Central memory CD4-positive, alpha-beta T cell (primary cell): ENCODE data around the gene SUOX.
"Not testable (repeated sequence)": the region's sequence is repeated elsewhere in the genome, so short reads cannot be mapped to it uniquely, and the experiment has no call there.

Source experiments
- DNase-seq: peaks from one replicate; pipeline ENCODE4 v3.0.0; 2022

Gene SUOX

DNA sequence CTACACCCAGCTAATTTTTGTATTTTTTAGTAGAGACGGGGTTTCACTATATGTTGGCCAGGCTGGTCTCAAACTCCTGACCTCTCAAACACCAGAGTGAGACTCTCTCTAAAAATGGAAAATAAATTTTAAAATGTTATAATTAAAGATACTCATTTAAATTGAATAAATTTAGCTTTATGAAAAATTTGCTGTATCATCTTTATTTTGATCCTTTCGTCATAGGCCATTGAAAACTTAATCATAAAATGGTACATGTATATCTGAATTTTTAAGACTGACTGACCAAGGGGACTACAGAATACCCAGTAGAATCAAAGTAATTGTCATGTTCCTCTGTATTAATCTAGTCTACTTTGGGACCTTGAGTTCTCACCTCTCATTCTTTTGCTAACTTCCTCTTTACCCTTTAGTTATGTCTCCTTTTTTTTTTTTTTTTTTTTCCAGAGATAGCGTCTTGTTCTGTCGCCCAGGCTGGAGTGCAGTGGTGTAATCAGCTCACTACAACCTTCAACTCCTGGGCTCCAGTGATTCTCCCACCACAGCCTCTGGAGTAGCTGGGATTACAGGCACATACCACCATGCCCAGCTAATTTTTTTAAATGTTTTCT lies 13.7 kb upstream of the SUOX start:
- no peak for DNase-seq

DNA sequence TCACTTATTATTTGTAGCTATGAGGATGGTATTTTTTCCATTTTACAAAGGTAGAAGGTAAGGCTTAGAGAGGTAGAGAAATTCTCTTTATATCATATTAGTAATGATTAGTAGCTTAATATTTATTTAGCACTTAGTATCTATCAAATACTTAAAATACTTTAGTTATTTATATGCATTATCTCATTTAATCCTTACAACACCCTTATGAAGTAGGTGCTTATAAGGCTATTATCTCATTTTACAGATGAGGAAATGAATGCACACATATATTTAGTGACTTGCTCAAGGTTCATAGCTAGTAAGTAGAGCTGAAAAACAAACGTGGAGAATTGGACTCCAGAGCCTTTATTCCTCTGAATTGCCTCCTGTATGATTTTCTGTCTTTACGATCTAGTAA lies 12.2 kb upstream of the SUOX start:
- DNase-seq: no peak

DNA sequence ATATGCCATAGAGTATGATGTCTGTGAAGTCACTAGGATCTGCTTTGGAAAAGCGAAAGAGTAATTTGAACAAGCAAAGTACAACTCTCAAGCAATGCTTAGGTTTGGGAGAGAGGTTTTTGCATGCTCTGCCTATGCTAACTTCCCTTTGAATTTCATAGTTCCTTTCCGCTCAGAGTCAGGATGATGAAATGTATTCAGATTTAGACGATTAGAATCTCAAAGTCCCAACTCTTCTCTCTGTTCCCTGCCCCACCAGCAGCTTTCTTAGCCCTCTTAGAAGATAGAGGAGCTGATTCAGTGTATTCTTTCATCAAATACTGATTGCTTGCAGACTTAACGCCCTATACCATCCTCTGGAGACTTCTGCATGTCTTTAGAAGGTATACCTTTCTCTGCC lies 11.7 kb upstream of the SUOX start:
- DNase-seq: no peak

DNA sequence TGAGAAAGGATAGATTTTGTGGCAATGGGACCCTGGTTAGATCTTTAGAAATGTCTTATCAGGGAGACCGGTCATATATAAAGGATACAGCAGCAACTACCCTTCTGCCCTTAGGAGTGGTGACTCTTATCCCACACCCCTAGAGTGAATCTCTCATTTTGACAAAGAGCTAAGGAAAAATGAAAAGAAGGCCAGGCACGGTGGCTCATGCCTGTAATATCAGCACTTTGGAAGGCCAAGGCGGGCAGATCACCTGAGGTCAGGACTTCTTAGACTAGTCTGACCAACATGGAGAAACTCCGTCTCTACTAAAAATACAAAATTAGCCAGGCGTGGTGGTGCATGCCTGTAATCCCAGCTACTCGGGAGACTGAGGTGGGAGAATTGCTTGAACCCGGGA lies 11.1 kb upstream of the SUOX start:
- not testable (repeated sequence) for DNase-seq

DNA sequence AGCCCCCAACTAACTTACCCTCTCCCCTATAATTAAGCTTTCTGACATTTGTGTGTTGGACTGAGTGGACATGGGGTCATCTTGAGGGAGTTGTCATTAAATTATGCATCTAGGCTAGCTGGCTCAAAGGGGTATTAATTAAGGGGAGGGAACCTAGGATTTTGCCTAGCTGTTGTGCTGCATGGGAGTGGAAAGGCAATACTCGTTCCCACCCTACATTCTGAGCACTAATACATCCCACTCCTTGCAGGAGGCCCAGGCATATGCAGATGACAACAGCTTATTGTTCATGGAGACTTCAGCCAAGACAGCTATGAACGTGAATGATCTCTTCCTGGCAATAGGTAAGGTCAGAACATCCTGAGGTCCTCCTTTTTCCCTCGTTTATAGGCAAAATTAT lies 6.0 kb upstream of the SUOX start:
- no peak for DNase-seq

DNA sequence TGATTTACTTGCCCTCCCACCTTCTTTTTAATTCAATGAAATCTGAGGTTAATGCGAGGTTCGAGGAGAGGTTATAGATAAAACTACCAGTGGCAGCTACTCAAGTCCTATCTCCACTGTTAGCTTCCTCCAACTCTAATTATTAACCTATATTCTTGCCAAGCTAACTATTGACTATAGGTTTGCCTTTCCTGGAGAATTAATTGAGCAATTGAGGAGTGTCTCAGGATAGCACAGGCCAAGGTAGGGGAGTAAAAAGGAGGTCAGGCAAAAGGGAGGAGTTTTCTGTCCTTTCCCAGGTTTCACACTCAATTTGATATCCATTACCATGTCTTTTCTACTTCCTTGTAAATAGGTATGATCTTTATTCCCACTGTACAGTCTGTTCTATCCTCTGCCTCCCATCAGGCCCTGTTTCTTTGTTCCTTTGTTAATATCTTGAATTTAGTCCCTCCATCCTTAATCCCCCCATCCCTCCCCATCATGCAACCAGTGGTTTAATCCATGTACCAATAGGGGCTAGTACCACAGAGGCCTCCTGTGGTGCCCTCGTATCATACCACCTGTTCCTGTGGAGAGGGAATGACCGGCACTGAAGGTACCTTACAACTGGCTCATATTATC lies 3.7 kb upstream of the SUOX start:
- DNase-seq: no peak

DNA sequence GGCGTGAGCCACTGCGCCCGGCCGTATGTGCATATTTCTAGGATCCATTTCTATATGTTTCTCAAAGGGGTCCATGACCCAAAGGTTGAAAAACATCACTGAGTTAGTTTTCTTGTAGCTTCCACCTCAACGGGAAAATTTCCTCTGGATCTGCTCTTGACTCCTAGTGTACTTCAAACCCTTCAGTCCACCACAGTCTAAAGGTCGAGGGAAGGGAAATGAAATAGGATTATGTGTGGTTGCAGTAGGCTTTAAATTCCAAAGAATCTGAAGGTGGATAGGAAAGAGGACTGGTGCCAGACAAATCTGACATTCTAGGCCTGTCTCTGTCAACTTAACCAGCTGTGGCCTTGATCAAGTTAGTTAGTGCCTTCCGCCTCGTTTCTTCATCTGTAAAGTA lies 1.7 kb upstream of the SUOX start:
- no peak for DNase-seq

DNA sequence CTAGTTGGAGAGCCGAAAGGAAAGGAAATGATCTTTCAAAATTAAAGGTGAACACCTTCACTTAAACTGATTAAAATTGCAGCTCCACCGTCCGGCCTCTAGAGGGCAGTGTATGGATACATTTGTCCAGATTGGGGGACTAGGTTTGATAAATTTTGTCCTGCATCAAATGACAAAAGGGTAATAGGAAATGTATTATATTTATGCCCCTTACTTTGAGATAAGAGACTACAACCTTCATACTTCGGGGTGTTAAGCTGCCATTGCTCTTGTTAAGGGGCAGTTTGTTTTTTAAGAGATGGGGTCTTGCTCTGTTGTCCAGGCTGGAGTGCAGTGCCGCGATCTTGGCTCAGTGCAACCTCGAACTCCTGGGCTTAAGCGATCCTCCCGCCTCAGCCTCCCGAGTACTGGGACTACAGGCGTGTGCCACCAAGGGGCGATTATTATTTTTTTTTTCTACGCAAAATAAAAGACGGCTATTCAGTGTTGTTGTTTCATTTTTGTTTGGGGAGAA lies 818 bp upstream of the SUOX start:
- peak; percentile 66 for DNase-seq

DNA sequence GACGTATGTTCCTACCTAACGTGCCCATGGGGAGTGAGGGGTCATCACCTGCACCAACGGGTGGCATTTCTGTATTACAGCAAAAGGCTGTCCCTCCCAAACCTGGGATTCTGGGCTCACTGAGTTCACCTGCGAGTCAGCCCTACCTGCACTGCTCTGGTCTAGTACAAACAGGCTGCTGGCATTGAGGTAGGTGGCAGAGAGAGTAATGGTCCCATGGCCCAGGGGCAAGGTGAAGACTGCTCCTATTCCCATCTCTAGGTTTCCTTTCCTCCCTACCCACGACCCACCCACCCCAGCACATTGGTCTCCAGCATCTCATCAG lies 421 bp downstream of the SUOX start:
- DNase-seq: no peak

DNA sequence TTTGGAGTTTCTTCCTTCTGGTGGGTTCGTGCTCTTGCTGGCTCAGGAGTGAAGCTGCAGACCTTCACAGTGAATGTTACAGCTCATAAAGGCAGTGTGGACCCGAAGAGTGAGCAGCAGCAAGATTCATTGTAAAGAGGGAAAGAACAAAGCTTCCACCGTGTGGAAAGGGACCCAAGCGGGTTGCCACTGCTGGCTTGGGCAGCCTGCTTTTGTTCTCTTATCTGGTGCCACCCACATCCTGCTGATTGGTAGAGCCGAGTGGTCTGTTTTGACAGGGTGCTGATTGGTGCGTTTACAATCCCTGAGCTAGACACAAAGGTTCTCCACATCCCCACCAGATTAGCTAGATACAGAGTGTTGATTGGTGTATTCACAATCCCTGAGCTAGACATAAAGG lies 2.4 kb downstream of the SUOX start:
- DNase-seq: not testable (repeated sequence)

DNA sequence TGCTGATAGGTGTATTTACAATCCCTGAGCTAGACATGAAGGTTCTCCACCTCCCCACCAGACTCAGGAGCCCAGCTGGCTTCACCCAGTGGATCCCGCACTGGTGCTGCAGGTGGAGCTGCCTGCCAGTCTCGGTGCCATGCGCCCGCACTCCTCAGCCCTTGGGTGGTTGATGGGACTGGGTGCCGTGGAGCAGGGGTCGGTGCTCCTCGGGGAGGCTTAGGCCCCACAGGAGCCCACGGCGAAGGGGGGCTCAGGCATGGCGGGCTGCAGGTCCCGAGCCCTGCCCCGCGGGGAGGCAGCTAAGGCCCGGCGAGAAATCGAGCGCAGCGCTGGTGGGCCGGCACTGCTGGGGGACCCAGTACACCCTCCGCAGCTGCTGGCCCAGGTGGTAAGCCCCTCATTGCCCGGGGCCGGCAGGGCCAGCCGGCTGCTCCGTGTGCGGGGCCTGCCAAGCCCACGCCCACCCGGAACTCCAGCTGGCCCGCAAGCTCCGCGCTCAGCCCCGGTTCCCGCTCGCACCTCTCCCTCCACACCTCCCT lies 3.0 kb downstream of the SUOX start:
- DNase-seq: not testable (repeated sequence)

DNA sequence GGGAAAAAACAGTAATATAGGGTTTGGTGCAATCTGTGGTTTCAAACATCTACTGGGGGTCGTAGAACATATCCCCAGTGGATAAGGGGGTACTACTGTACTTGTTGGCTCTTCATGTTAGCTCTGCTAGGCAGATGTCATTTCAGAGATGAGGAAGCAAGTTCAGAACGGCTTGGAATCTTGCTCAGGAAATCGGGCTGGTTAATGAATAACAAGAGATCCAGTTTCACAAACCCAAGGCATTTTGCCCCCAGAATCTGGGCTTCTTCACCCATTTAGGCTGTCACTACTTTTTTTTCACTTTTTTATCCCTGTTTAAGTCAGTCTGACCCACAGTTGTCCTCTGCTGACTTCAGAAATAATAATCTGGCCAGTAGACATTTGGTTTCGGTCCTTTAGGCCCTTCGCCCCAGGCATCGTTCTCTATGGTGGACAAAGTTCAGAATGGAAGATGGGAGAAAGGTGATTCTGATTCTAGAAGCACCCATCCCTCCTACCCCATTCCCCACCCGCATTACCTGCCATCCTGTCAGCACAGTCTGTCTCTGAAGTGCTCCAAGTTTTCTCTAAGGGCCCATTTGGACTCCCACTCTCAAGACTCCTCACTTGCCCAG lies 4.5 kb downstream of the SUOX start:
- DNase-seq: no peak

DNA sequence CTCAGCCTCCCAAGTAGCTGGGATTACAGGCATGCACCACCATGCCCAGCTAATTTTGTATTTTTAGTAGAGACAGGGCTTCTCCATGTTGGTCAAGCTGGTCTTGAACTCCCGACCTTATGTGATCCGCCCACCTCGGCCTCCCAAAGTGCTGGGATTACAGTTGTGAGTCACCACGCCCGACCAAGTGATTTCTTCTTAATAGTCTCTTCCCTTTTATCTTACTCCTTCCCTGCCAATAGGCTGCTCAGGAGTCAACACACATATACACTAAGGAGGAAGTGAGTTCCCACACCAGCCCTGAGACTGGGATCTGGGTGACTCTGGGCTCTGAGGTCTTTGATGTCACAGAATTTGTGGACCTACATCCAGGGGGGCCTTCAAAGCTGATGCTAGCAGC lies 6.3 kb downstream of the SUOX start:
- DNase-seq: not testable (repeated sequence)

DNA sequence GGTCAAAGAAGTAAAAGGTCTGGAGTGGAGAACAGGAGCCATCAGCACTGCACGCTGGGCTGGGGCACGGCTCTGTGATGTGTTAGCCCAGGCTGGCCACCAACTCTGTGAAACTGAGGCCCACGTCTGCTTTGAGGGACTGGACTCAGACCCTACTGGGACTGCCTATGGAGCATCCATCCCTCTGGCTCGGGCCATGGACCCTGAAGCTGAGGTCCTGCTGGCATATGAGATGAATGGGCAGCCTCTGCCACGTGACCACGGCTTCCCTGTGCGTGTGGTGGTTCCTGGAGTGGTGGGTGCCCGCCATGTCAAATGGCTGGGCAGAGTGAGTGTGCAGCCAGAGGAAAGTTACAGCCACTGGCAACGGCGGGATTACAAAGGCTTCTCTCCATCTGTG lies 7.1 kb downstream of the SUOX start:
- no peak for DNase-seq

DNA sequence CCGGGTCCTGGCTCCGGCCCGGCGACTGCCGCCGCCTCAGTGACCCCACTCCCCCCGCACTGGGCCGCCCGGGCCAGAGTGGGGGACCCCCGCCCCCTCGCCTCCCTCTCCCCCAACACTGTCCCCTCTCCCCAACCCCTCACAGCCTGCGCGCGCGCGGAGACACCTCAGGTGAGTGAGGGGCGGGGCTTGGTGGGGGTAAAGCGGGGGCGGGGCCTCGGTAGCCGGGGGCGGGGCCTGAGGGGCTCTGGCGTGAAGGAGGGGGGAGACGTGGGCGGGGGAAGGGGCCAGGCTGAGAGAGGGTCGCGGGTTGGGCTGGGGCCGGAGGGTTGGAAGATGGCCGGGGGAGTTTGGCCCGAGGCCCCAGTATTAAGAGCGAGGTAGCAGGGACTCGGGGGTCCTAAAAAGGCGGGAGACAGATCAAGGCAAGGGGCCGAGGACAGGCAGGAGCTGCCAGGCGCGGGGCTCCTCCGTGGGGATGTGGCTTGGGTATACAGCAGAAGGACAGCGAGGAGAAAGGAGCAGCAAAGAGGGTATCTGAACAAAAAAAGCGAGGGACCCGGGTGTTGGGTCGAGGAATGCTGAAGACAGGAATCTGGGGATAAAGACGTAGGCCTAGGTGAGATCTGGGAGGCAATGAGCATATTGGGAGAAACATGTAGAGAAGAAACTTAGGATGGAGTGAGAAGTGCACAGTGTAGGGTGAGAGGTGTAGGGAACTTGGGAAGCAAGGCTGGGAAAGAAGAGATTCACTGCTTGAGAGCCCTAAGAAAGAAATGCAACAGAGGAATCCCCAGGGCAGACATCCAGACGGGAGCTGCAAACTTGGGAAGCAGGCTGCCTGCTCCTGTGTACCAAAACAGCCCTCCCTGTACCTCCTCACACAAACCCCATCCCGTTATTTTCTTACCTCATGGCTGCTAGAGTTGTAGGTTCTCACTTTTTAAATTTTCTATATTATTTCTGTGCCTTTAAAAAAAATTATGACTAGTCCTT lies 10.8 kb downstream of the SUOX start:
- DNase-seq: peak; percentile 56

DNA sequence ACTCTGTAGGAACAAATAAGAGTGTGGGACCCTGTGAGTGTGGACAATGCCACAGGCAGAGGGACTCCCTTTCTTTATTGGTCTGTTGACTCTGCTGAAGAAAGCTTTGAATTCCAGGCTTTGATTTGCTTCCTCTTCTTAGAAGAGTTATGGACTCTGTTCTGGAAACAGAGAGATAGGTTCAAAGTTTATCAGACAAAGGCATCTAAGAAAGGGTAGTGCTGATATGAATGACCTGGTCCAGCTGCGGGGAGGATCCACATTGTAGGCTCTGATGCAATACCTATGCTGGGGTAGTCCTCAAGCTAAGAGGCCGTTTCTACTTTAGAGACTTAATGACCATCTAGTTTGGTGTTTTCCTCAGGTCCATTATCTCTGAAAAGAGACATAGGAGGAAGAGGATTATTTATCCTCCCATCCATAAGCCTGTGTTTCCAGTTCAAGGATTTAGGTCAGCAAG lies 13.1 kb downstream of the SUOX start:
- no peak for DNase-seq

DNA sequence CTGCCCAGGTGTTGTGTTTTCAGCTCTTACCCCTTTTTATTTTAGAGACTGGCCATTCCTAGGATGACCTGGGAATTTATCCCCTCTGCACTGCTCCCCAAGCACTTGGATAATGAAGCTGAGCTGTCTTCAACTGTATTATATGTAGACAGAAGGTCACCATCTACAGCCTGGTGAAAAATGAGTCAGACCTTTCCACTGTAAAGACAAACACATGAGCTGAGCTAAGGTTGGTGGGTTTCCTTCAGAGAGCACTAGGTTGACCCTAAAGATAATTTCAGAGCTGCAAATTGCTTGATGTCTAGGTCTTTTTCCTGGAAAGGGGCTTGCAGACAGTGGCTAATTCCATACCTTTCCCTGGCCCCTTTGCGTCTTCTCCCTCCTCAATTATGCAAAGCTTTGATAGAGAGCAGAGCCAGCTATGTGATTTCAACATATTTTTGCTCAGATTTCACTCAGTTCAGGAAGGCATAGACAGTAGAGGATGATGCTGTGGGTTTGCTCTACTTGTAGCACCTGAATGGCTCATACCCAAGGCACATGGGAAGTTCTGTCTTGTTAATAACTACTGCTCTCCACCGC lies 14.5 kb downstream of the SUOX start:
- DNase-seq: no peak

DNA sequence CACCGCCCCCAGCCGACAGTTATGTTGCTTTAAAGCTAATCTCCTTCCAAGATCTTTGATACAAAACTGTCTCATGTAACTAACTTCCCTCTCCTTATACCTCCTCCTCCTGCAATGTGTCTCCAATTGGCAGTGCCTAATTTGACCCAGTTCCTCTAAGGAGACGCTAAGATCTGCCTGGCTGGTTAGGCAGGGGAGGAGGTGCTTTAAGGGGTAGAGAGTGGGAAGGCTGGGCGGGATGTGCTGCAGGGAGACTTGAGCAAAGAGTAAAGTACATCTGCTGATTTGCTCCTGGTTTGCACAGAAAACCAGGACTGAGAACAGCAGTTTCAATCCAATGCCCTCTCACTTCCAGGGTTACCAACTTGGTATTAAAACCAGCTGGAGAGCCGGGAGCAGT lies 16.4 kb downstream of the SUOX start:
- no peak for DNase-seq

DNA sequence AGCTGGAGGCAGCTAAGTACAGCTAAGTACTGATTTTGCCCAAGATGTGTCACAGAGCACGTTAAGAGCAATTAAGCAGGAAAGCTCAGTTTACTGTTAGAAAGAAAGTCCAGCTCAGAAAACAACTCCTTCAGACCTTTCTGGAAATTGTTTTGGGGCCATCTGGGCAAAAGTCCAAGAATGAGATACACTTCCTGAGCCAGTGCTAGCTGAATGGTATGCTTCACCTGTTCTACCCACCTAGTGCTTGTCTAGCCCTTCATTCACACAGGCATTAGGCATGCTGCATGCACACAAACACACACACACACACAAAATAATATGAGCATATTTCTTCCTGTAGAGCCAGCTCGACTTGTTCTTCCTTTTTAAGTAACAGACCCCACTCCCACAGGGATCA lies 17.1 kb downstream of the SUOX start:
- DNase-seq: no peak

DNA sequence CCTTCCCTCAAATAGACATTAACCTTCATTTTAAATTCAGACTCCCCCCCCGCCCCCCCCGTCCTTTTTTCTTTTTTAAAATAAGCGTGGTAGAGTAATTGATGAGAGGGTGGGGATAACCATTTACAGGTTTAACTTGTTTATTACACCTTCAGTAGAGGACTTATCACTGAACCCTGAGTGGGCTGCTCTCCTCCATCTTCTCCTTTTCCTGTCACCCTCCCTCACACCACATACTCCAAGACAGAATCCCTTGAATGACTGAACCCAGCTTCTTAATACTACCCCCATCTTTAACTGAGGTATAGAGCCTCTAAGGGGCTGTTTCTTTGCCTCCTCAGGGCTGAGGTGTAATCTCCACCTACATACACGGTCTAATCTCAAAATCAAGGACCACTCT lies 20.1 kb downstream of the SUOX start:
- no peak for DNase-seq

DNA sequence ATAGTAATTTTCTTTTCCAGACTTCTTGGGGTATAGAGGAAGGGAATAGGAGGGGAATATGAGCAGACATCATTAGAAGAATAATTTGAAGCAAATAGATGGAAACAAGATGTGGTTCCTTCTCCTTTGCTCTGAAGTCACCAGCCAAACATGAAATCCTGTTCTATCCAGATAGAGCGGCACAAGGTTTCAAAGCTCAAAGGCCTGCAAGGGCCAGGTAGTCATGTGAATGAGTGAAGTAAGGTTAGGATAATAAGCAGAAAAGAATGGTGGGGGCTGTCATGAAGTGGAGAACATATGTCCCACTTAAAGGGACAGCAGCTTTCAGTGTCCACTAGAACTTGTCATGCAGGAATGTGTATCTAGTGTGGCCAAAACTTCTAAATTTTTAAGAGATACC lies 21.3 kb downstream of the SUOX start:
- DNase-seq: no peak

DNA sequence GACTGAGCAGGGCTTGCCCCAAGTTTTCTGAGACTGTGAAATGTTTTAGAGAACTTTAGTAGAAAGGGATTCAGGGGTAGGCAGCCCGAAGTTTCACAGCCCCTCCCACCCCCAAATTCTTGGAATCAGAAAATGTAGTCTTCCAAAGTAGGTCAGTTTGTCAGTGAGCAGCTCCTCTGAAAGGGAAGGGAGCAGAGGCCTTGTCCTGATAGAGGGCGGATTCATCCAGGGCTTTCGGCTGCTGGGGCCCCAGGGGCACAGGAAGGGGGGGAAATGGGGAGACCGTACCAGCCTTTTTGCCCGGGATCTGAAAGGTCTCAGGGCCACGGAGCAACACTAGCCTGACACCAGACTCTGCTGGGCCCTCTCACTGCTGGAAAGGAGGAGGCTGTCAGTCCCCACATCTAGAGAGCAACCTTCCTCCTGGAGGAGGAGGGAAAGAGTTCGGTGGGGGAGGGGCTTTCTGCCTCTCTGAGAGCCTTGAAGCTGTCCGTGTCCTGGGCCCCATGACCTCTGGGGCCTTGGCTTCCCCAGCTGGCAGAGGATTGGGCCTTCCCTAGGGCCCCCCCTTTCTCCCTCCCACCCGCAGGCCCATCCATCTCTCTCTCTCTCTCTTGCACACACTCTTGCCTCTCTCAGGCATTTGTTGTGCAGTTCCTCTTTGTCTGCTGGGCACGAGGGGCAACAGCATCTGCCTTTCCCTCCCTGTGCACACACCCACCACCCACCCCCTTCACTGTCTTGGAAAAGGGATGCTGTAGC lies 23.5 kb downstream of the SUOX start, which contains the start of gene IKZF4:
Gene IKZF4 (plus strand): TSS at position 621 of the 762 bp plus-strand sequence. CDS start 451 bp downstream, outside the sequence.
- DNase-seq: no peak
